ENCODE measurements around the gene GAS6.
"Not testable (repeated sequence)": the region's sequence is repeated elsewhere in the genome, so short reads cannot be mapped to it uniquely, and the experiment has no call there.

The GAS6 gene

DNA sequence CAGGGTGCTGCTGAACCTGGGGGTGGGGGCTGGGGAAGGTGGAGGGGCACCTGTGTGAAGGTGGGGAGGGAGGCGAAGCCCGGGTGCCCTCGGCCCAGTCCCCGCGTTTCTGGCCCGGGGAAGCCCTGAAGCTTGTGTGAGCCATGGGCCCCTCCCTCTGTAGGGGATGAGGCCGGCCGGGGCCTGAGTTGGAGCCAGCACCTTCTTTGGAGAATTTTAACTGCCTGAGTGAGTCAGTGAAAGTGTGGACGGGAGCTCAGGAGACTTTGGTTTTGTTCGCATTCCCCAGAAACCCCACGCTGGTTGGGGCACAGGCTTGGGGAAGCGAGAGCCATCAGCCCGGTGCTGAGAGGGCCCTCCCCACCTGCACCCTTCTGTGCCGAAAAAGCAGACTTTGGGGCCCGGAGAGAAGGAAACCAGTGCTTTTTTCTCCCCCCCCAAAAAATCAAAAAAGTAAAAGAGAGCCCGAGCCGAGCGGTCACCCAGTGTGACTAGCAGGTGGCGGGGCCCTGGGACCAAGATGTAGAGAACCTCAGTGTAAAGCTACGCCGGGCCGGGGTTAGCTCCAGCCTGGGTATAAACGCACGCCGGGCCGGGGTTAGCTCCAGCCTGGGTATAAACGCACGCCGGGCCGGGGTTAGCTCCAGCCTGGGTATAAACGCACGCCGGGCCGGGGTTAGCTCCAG lies 59.7 kb downstream of the GAS6 start:
- no peak for DNase-seq

DNA sequence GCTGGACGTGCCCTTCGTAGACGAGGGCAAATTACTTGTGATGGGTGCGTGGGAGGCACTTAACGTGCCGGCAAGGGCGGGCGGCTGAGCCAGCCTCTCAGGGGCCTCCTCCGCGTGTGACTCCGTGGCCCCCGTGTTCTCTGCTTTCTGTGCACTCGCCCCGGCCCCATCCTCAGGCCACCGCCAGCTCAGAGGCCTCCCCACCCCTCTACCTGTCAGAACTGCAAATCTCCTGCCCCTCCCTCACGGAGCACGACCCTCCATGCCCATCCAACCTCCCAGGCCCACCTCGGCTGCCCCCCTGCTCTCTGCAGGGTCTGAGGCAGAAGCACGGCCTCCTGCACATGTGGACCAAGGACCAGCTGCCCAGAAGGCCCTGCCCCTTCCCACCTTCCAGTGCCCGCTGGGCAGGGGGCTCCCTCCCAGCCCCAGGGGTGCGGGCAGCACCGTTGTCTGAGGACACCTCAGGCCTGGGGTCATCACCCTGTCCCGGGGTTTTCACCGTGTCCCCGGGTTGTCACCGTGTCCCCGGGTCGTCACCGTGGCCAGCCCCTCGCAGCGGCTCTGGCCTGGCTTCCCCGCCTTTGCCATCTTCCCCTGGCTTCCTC lies 60.4 kb downstream of the GAS6 start:
- DNase-seq, result no peak

DNA sequence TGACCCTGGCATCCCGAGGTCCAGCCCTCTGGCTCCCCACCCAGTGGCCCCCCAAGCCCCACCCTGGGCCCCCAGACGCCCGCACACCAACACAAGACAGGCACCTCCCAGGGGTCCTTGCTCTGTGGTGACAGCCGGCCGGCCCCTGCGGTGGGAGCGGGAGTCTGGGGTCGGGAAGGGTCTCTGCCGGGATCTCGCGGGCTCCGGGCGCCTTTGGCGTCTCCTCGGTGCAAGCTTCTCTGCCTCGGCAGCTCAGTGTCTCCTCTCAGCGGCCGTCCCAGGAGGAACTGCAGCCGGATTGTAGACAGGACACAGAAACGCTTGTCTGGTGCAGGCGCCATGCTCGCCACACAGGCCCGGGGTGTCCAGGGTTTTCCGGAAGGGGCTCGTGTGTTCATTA lies 61.1 kb downstream of the GAS6 start:
- peak; percentile 55 for DNase-seq

DNA sequence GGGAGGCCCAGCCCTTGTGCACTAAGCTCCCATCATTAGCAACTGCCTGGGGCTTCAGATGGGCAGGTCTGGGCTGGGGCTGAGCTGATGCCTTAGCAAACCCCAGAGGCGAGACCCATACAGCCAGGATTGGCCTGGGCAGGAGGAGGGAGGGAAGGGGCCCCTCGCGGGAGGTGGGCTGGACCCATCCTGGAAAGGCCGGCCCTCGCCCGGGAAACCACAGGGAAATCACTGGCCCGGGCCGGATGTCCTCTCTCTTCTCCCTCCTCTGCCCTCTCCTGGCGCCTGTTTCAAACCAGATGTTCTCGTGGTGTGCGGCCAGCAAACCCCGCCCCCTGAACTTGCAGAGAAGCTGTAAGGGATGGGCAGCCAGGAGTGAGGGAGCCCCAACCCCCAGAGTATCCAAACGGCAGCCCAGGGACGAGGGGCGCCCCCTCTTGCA lies 61.8 kb downstream of the GAS6 start:
- DNase-seq, result peak; percentile 31

DNA sequence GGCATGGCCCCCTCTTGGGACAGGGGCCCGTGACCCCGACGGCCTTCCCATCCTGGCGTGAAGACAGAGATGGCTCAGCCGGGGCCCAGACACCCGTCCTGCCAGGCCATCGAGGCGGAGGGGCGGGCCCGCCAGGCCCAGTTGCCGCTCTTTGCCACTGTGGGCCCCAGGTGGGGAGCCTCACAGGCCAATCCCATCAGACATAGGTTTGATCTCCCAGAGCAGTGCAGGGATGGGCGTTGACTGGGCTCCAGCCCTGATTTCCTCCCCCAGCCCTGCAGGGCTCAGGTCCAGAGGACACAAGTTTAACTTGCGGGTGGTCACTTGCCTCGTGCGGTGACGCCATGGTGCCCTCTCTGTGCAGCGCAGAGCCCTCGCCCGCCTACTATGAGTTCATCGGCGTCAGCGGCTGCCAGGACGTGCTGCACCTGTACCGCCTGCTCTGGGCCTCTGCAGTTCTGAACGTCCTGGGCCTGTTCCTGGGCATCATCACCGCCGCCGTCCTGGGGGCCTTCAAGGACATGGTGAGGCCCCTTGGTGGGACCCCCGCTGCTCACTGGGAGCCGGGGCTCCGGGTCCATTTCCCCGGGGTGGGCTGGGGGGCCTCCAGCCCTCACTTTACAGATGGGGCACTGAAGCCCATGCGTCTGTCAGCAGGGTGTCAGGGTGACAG lies 62.5 kb downstream of the GAS6 start:
- no peak for DNase-seq

DNA sequence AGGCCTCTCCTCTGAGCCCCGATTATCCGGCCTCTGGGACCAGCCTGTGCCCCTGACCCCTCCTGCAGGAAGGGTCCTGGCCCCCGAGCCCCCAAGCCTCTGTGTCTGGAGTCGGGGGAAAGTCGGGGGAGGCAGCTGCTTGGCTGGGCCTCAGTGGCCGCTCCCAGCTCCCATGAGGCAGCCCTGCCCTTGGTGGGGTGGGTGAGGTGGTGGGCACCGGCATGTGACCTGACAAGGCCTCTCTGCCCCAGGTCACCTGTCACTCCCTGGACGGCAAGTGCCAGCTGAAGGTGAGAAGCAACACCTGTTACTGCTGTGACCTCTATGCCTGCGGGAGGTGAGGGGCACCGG lies 63.3 kb downstream of the GAS6 start:
- no peak for DNase-seq

DNA sequence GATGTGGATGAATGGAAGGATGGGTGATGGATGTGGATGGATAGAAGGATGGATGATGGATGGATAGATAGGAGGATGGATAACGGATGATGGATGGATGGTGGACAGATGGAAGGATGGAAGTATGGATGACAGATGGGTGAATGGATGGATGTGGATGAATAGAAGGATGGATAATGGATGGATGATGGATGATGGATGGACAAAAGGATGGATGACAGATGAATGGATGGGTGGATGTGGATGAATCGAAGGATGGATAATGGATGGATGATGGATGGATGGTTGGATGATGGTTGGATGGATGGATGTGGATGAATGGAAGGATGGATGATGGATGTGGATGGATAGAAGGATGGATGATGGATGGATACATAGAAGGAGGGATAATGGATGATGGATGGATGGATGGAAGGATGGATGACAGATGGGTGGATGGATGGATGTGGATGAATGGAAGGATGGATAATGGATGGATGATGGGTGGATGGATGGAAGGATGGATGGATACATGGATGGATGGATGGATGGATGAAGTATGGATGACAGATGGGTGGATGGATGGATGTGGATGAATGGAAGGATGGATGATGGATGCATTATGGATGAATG lies 65.6 kb downstream of the GAS6 start:
- DNase-seq, result no peak

- DNase-seq, result no peak
Measured at GRCh38 chr13:113796964-113797676, 66.8 kb downstream of the GAS6 start.

GRCh38 chr13:113796211-113796963 lies 67.5 kb downstream of the GAS6 start:
- no peak for DNase-seq

DNA sequence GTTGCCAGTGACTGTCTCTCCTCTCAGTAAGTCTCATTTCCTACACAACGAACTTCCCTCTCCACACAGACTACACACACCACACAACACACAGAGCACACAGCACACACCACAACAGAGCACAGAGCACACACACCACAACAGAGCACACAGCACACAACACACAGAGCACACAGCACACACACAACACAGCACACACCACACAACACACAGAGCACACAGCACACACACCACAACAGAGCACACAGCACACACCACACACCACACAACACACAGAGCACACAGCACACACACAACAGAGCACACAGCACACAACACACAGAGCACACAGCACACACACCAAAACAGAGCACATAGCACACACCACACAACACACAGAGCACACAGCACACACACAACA lies 68.5 kb downstream of the GAS6 start:
- DNase-seq, result not testable (repeated sequence)

DNA sequence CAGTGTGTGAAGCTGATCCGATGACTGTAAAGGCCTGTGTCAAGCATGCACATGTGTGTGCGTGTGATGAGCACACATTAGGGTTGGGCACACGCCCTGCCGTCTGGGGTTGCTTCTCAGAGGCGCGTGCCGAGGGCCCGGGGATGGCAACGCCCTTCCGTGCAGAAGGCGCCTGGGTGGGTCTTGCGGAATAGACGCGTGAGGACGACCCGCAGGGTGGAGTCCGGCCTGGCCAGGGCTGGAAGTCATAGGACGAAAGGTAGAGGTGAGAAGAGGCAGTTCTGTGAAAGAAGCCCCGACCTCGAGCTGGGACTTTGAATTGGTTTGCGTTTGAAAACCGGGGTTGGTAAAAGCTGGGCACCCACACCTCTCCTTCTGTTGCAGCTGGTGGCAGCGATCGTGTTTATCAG lies 69.1 kb downstream of the GAS6 start:
- DNase-seq, result no peak

DNA sequence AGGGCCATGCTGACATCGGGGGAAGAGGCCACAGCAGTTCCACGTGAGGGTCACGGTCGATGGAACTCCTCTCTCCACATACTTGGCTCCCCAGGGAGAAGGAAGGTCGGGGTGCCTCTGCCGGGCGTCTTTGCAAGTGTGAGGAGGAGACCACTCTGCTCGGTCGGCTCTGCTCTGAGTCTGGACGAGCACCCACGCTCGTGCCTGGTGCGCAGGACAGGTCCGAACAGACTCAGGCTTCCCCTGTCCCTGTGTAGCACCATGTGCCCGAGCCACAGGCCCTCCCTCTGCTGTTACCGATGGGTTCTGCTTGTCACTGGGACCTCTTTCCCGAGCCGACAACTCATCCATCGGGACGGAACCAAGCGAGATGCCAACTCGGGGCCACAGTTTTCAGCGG lies 69.8 kb downstream of the GAS6 start:
- DNase-seq, result no peak

- no peak for DNase-seq
Measured at GRCh38 chr13:113793718-113794085, 70.2 kb downstream of the GAS6 start.

DNA sequence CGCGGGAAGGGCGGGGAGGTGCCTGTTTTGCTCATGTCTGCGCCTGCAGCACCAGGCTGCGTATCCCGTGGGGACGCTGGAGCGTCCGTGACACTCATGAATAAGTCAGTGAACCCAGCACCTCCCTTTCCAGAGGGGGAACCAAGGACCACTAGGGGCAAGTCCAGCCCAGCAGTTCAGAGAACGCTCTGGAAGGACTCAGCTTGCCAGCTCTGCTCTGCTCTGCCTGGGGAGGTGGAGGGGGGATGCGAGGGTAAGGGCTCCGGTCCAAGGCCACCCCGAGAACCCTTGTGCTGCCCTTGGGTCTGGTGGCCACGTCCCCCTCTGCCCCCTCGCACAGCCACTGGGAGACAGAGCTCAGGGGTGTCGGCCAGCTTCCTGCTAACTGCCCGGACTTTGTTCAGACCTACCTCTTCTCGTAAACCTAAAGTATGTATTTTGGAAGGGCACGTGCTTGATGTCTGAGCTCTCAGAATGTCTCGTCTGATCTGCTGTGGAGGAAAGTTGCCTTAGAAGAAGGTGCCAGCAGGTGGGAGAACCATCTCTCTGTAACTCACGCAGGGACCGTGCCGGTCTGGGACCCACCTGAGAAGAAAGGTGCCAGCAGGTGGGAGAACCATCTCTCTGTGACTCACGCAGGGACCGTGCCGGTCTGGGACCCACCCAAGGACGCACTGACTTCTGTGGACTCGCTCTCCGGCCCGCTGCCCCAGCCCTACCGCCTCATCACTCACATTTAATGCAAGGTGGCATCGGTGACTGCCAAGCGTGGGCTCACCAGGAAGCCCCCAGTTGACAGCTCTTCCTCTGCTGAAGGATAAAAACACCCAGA lies 70.8 kb downstream of the GAS6 start:
- DNase-seq, result no peak

DNA sequence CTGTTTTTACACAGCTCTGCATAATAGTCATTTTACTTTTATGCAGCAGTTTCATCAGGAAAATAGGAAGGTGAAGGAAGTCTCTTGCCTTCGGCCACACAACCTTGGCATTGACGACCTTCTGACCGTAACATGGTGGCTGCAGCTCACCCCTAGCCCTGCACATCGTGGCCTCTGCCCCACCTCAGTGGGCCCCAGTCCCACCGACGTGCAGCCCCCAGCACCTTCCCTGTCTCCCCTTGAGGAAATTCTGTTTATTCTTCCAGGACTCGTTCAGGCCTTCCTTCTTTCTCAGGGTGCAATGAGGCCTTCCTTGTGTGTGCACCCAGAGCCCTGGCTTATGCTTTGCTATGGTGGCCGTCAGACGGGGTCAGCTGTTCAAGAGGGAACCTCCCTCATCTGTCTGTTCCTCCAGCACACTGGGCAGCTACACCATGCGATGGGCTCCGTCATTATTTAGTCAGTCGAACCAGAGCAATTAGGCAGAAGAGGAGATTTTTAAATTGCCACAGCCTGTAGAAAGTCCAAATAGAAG lies 71.6 kb downstream of the GAS6 start:
- no peak for DNase-seq

- DNase-seq, result no peak
Measured at GRCh38 chr13:113791761-113792160, 72.1 kb downstream of the GAS6 start.

- DNase-seq, result no peak
Measured at GRCh38 chr13:113791226-113791625, 72.7 kb downstream of the GAS6 start.

DNA sequence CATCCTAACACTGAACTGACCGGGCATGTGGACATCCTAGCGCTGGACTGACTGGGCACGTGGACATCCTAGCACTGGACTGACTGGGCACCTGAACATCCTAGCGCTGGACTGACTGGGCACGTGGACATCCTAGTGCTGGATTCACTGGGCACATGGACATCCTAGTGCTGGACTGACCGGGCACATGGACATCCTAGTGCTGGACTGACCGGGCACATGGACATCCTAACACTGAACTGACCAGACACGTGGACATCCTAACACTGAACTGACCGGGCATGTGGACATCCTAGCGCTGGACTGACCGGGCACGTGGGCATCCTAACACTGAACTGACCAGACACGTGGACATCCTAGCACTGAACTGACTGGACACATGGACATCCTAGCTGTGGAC lies 73.9 kb downstream of the GAS6 start:
- DNase-seq, result not testable (repeated sequence)

DNA sequence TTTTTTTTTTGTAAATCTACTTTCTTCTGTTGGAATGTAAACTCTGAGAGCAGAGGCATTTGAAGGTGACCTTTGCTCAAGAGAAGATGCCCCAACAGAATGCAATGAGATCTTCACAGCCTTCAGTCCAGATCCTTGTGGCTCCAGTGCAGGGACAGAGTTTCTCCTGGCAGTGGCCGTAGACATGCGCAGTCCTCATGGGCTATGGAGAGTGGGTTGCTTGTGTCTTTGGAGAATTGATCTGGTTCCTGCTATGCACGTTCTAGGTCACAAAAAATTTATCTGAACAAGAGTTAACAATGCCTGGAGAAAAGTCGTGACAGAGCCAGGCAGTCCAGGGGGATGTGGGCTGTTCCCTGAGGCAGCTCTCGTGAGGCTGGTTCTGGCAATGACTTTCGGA lies 74.7 kb downstream of the GAS6 start:
- no peak for DNase-seq

GRCh38 chr13:113788413-113789135 lies 75.3 kb downstream of the GAS6 start:
- no peak for DNase-seq

GRCh38 chr13:113787694-113788093 lies 76.2 kb downstream of the GAS6 start:
- no peak for DNase-seq
